Measurements from ENCODE around the gene CTDP1. TPM values are rescaled to one million over a fixed set of nuclear protein-coding genes. Genes with fewer than 3 reads are reported as not detected.

The CTDP1 gene
- total RNA-seq, 1 donor from 2014 or later: 25.2 TPM

DNA sequence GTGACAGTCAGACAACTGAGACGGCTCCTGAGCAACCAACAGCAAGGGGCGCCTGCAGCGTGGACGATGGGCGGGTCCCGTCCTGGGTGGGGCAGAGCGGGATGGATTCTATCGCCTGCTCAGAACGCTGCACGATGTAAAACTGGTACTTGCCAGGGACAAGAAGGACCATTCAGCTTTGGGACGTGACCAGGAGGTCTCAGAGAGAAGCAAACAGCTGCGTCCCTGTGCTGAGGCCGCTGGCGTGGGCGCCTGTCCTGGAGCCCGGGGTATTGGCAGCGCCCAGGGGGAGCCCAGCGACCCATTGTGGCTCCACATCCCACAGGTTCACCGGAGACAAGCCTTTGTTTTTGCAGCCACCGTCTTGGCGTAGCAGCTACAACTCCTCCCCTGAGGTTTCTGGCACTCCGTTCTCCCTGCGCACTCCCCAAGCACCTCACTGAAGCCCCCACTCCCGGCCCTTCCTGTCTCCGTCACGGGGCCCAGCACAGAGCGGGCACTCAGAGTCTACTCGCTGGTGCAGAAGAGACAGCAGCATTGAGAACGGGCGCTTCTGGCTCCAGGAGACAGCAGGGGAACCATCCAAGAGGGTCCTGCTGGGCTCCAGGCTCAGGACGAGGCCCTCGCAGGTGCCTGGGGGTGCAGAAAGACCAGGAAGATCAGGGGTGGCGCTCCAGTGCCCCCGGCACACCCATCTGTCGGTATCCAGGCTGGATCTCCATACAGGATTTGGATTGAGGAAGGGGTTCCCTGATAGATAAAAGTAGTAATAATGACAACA, 96.0 kb downstream of the CTDP1 start:
- Histone ChIP-seq H3K27me3 (ENCODE audit: low read depth) (peaks cover 17% of the 10 kb centered on the region), H3K9me3 (no peaks in the 10 kb centered on the region), H3K36me3 (no peaks in the 10 kb centered on the region), H3K4me3 (no peak overlapping the region), H3K4me1 (no peaks in the 10 kb centered on the region), H3K27ac (no peak overlapping the region)
- intact Hi-C loops (cut with DNase I): no loop called here
- DNase-seq: peak; percentile 23
- TF ChIP-seq, protein P1, sequence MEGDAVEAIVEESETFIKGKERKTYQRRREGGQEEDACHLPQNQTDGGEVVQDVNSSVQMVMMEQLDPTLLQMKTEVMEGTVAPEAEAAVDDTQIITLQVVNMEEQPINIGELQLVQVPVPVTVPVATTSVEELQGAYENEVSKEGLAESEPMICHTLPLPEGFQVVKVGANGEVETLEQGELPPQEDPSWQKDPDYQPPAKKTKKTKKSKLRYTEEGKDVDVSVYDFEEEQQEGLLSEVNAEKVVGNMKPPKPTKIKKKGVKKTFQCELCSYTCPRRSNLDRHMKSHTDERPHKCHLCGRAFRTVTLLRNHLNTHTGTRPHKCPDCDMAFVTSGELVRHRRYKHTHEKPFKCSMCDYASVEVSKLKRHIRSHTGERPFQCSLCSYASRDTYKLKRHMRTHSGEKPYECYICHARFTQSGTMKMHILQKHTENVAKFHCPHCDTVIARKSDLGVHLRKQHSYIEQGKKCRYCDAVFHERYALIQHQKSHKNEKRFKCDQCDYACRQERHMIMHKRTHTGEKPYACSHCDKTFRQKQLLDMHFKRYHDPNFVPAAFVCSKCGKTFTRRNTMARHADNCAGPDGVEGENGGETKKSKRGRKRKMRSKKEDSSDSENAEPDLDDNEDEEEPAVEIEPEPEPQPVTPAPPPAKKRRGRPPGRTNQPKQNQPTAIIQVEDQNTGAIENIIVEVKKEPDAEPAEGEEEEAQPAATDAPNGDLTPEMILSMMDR (IDR thresholded peaks at IDR 0.05): no peak
- ATAC-seq: no peak

DNA sequence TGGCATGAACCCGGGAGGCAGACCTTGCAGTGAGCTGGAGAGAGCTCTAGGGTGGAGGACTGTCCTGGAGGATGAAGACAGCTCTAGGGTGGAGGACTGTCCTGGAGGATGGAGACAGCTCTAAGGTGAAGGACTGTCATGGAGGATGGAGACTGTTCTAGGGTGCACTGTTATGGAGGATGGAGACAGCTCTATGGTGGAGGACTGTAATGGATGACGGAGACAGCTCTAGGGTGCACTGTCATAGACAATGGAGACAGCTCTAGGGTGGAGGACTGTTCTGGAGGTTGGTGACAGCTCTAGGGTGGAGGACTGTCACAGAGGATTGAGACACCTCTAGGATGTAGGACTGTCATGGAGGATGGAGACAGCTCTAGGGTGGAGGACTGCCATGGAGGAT, 97.1 kb downstream of the CTDP1 start:
- no peak overlapping the region for H3K4me3 ChIP-seq
- H3K9me3 ChIP-seq: no peaks in the 10 kb centered on the region
- no peak for DNase-seq
- ATAC-seq: no peak
- intact Hi-C loops (cut with DNase I): no loop called here
- no peak overlapping the region for H3K27ac ChIP-seq
- H3K4me1 ChIP-seq: no peaks in the 10 kb centered on the region
- peaks cover 17% of the 10 kb centered on the region for H3K27me3 ChIP-seq (ENCODE audit: low read depth)
- TF ChIP-seq, protein P1 (IDR thresholded peaks at IDR 0.05): no peak
- H3K36me3 ChIP-seq: no peaks in the 10 kb centered on the region

DNA sequence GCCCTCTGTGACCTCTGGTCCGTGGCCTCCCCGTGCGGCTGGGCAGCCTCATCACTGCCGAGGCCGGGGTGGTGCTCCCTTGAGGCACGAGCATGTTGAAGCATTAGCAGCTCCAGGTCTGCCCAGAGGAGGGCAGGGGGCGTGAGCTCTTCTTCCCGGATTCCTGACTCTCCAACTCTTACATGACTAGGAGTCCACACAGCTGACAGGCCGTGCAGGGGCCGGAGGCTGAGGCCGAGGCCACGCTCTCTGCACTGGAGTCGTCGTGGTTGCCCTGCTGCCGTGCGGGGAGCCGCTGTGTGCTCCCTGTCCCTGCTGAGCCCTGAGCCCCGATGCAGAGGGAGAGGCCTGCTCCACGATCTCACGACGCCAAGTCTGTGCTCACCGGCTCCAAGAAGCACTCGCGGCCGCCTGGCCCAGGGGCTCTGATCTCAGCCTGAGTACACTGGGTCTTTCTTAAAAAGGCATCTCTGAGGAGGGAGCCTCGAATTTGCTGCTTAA, 98.7 kb downstream of the CTDP1 start:
- Histone ChIP-seq H3K27me3 (ENCODE audit: low read depth) (peaks cover 7% of the 10 kb centered on the region), H3K4me3 (no peak overlapping the region), H3K9me3 (no peaks in the 10 kb centered on the region), H3K27ac (no peak overlapping the region), H3K4me1 (no peaks in the 10 kb centered on the region), H3K36me3 (no peaks in the 10 kb centered on the region)
- TF ChIP-seq, protein P1 (IDR thresholded peaks at IDR 0.05): no peak
- DNase-seq (no peak), ATAC-seq (no peak)
- intact Hi-C loops (cut with DNase I): no loop called here

DNA sequence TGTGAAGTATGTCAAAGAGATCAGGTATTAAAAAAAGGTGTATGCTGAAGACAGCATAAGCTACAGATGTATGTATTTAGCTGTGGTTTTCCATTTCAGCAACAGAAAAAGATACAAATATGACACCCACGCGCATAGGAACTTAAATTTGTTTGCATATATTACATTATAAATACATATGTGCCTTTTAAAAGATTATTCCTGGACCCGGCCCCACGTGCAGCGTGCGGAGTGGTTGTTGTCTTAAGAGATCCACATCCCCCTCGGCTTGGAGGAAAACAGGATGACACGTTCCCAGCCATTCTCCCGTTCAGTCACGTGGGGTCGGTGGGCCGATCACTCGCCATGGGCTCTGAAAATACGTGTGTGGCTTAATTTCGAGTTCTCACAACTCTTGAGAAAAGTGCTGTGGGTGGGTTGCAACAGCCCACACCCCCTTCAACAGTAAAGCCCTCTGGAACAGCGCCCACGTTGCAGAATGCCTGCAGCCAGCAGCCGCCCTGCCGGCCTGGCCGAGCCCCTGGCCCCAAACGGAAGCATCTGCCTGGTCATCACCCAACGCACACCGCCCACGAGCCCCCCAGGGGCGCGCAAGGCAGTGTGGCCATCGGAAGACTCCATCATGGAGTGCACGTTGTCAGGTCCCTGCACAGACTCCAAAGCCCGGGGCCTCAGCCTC, 99.6 kb downstream of the CTDP1 start:
- intact Hi-C loops (cut with DNase I): no loop called here
- H3K27ac ChIP-seq: no peak overlapping the region
- H3K4me3 ChIP-seq: no peak overlapping the region
- TF ChIP-seq, protein P1 (IDR thresholded peaks at IDR 0.05): no peak
- no peaks in the 10 kb centered on the region for H3K36me3 ChIP-seq
- DNase-seq: no peak
- ATAC-seq: no peak
- peaks cover 11% of the 10 kb centered on the region for H3K27me3 ChIP-seq (ENCODE audit: low read depth)
- no peaks in the 10 kb centered on the region for H3K9me3 ChIP-seq
- H3K4me1 ChIP-seq: no peaks in the 10 kb centered on the region

DNA sequence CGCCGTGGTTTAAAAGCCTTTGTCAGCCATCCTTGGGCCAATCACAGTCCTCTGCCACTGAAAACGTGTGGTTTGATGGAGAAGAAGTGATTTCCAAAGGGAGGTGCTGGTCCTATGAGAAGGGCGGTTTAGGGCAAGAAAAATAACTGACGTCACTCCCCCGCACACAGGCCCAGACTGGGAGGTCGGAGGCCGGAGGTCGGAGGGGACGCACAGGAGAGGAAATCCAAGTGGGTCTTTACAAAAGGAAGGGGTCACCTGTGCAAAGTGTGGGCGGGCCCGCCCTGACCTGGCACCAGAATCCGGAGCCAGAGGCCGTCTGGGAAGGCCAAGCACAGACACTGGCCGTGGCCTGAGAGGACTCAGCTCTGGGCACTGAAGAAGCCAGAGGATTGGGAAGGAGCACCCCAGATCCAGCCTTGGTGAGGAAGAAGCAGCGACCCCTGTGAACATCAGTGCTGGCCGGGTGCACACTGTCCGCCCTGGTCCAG, 100.1 kb downstream of the CTDP1 start:
- Histone ChIP-seq H3K4me3 (no peak overlapping the region), H3K27ac (no peak overlapping the region), H3K9me3 (no peaks in the 10 kb centered on the region), H3K4me1 (no peaks in the 10 kb centered on the region), H3K27me3 (ENCODE audit: low read depth) (peaks cover 17% of the 10 kb centered on the region), H3K36me3 (no peaks in the 10 kb centered on the region)
- ATAC-seq (no peak), DNase-seq (no peak)
- TF ChIP-seq, protein P1 (IDR thresholded peaks at IDR 0.05): no peak
- intact Hi-C loops (cut with DNase I): no loop called here
